Chondrocyte (in vitro differentiated cells): Measurements from ENCODE around the gene ZNF691. TPM values are rescaled to one million over a fixed set of nuclear protein-coding genes. Genes with fewer than 3 reads are reported as not detected.

Source experiments
- total RNA-seq: library from RNA; stranded (reverse); gene quantifications from 3 replicates; pipeline ENCODE4 v1.2.1, GENCODE V29; 2021

Gene ZNF691
- total RNA-seq, 1 donor from 2014 or later, result 7.4 TPM

Other genes starting within 250 kb of the ZNF691 start
- gene PPIH, start 188.2 kb upstream of the ZNF691 start, total RNA-seq, result 22.6 to 35.3 TPM (median 24.3 TPM) in 3 replicates
- 582 to 659 TPM (median 593 TPM) in 3 replicates for gene YBX1, start 164.2 kb upstream of the ZNF691 start, total RNA-seq
- gene CLDN19, start 106.4 kb upstream of the ZNF691 start, total RNA-seq, result not detected in 3 replicates
- 256 to 288 TPM (median 278 TPM) in 3 replicates for gene P3H1, start 79.6 kb upstream of the ZNF691 start, total RNA-seq
- gene C1orf50, start 79.4 kb upstream of the ZNF691 start, total RNA-seq, result 6.7 to 6.9 TPM (median 6.7 TPM) in 3 replicates
- gene TMEM269, start 61.6 kb upstream of the ZNF691 start, total RNA-seq, result 0.20 to 0.70 TPM (median 0.23 TPM) in 3 replicates
- 13.1 to 15.7 TPM (median 13.7 TPM) in 3 replicates for gene ERMAP, start 29.5 kb upstream of the ZNF691 start, total RNA-seq
- gene SVBP, start 29.2 kb upstream of the ZNF691 start, total RNA-seq, result 17.4 to 24.0 TPM (median 21.0 TPM) in 3 replicates
- gene SLC2A1, start 112.3 kb downstream of the ZNF691 start, total RNA-seq, result 141 to 192 TPM (median 190 TPM) in 3 replicates